ENCODE data around the gene PEBP1. TPM values are rescaled to one million over a fixed set of nuclear protein-coding genes. Genes with fewer than 3 reads are reported as not detected.
A peak's percentile ranks its signal among the peaks of the same experiment; 100 is the strongest.

Gene PEBP1
- total and polyA plus RNA-seq, 2 of the 8 experiments (the other 6 are each of a cell fraction or from before 2014, with no cell fraction given), result 444 to 622 TPM

DNA sequence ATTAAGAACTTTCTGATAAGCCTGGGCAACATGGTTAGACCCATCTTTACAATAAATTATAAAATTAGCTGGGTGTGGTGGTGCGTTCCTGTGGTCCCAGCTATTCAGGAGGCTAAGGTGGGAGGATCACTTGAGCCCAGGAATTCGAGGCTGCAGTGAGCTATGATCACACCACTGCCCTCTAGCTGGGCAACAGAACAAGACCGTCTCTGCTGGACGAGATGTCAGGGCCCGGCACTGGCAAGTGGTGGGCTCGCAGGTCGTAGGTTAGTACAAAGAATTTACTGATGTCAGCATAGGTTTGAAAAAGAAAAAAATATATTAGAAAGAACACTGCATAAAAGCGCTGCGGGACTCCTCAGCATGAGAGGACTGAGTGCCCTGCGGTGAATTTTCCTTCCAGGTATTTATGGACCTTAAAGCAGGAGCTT, 16.5 kb upstream of the PEBP1 start (continued):
- TF ChIP-seq, protein P1, sequence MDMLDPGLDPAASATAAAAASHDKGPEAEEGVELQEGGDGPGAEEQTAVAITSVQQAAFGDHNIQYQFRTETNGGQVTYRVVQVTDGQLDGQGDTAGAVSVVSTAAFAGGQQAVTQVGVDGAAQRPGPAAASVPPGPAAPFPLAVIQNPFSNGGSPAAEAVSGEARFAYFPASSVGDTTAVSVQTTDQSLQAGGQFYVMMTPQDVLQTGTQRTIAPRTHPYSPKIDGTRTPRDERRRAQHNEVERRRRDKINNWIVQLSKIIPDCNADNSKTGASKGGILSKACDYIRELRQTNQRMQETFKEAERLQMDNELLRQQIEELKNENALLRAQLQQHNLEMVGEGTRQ (IDR thresholded peaks at IDR 0.05; ENCODE audit: low read length), result no peak
- no peak for TF ChIP-seq SUZ12 (IDR thresholded peaks at IDR 0.05; ENCODE audit: low read length)
- no peak for TF ChIP-seq SRF (IDR thresholded peaks at IDR 0.05; ENCODE audit: low read depth, low read length)
- TF ChIP-seq TEAD4 (IDR thresholded peaks at IDR 0.05; ENCODE audit: low read depth, low read length), result peak; percentile 72
- TF ChIP-seq CEBPB (IDR thresholded peaks at IDR 0.05; ENCODE audit: low read depth, low read length), result no peak
- TF ChIP-seq JUND (IDR thresholded peaks at IDR 0.05; ENCODE audit: low read length), result no peak
- TF ChIP-seq TCF12 (IDR thresholded peaks at IDR 0.05; ENCODE audit: low read depth, low read length), result no peak
- no peak for TF ChIP-seq SIRT6 (IDR thresholded peaks at IDR 0.05; ENCODE audit: low read length)
- no peak for TF ChIP-seq KDM4A (IDR thresholded peaks at IDR 0.05; ENCODE audit: low read depth, low read length, severe bottlenecking)
